ENCODE measurements around the gene LDLRAD4.

- no peak for TF ChIP-seq POLR2AphosphoS5 (IDR thresholded peaks at IDR 0.05; ENCODE audit: low read depth, low read length)
- no peak for TF ChIP-seq POLR2A (IDR thresholded peaks at IDR 0.05; ENCODE audit: low read depth, low read length)
- no peak for TF ChIP-seq TAF1 (IDR thresholded peaks at IDR 0.05; ENCODE audit: low read depth, low read length)
- TF ChIP-seq SPI1 (IDR thresholded peaks at IDR 0.05; ENCODE audit: low read depth, low read length) = no peak
Observed at GRCh38 chr18:13231151-13231550, 12.6 kb downstream of the LDLRAD4 start.

Data from GM12891 (cell line).